Activated CD4-positive, alpha-beta T cell treated with anti-CD3 and anti-CD28 coated beads for 4 hours (primary cell): Measurements from ENCODE around the gene ANKRD24.
"Not testable (repeated sequence)": the region's sequence is repeated elsewhere in the genome, so short reads cannot be mapped to it uniquely, and the experiment has no call there.

Experiments
- DNase-seq, 2 donors: peaks; one replicate each; pipeline ENCODE4 v3.0.0-alpha.2; 2020

The ANKRD24 gene

DNA sequence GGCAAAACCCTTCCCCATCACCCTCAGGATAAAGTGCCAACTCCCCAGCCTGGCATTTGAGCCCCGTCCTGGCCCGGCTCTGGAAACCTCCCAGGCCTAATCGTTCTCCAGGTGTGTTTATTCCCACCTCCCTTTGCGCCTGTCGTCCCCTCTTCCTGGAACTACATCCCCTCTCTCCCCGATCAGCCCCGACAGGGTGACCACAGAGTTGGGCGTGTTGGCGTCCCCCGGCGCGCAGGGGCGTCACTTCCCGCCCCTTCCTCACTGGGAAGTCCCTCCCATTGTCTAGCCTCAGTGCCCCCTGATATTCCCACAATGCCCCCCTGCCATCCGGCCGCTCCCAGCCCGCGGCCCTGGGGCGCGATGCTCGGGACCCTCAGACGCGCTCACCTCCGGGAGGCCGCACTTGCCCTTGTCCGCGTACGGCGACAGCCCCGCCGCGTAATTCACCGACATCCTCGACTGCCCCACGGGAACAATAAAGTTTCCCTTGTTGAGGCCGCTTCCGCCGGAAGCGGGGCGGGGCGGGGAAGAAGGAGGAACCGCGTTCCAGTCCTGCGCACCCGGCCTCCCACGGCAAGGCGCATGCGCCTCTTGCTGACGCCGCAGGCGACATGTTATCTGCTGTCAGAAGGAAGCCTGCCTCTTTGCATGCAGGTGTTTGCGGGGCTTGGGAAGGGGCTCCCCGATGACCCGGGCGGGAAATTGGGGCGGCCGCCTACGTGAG is at the start of gene ANKRD24, which contains the start of gene SIRT6:
Gene ANKRD24, plus strand, starts transcription at position 606 of the 727 bp plus-strand sequence. CDS start 3,737 bp downstream, outside the sequence.
Gene SIRT6, minus strand, starts transcription at position 480 of the 727 bp plus-strand sequence. Its CDS starts 24 bp downstream, at position 456.
- peak; percentile 92 to 95 for DNase-seq

DNA sequence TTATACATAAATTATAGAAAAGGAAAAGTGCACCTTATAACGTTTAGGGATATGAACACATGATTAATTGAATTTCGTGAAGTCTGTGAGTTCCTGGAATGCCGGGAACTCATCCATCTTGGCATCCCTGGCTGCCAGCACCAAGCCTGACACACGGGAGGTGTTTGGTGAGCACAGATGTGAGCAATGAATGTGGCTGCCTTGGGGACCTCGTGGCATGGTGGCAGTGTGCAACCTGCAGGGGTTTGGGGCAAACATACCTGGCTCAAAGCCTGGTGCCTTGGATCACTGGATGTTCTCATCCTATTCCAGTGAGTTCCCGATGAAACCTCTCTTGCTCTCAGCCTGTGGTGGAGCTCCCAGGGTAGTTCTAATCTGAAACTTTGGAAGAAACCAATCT is 48.1 kb upstream of the ANKRD24 start:
- no peak for DNase-seq

DNA sequence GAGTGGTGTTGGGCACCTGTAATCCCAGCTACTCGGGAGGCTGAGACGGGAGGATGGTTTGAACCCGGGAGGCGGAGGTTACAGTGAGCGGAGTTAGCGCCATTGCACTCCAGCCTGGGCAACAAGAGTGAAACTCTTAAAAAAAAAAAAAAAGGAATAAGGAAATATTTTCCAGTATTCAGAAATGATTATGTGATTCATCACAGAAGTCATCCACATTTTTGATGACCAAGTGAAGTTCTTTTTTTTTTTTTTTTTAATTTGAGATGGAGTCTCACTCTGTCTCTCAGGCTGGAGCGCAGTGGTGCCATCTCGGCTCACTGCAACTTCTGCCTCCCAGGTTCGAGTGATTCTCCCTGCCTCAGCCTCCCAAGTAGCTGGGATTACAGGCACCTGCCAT is 47.1 kb upstream of the ANKRD24 start:
- not testable (repeated sequence) for DNase-seq

DNA sequence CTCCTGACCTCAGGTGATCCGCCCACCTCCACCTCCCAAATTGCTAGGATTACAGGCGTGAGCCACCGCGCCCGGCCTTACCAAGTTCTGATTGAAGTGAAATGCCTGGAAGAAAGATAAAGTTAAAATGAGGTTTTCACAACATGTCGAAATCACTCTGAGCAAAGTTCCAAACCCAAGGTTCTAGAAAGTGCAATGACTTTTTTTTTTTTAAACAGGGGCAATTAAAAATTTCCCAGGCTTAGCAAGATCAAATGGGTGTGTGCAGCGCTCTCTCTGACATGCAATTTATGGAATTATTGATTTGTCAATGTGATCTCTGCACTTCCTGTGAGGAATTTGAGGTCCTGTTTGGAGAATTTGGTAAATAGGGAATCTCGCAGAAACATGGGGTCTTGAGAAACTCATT is 45.8 kb upstream of the ANKRD24 start:
- no peak for DNase-seq

DNA sequence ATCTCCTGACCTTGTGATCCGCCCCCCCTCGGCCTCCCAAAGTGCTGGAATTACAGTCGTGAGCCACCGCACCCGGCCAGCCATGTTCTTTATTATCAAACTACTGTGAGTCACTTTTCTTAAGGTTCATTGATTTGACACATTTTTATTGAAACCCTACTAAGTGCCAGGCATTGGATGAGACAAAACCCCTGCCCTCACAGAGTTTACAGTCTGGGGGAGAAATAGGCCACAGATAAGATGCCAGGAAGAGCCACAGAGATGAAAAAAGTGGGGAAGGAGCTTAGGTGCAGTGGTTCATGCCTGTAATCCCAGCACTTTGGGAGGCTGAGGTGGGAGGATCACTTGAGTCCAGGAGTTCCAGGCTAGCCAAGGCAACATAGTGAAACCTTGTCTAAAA is 44.0 kb upstream of the ANKRD24 start:
- DNase-seq, result no peak

DNA sequence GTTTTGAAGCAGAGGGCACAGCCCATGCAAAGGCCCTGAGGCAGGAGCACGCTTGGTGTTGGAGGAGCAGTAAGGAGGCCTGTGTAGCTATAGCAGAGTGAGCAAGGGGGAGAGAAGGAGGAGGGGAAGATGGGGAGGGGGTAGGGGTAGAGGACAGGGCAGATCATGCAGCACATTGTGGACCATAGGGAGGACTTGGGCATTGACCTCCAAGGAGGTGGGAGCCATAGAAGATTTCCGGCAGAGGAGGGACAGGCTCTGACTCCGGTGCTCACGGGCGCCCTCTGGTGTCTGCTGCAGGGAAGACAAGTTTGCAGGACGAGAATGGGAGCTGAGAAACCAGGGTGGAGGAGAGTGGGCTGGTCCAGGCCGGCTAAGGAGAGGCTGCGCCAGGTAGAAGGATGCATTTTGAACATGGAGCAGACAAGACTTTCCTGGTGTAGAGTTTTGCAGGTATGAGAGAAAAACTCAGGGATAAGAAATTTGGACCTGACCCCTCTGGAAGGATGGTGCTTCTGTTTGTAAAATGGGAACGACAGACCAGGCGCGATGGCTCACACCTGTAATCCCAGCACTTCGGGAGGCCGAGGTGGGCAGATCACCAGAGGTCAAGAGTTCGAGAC is 42.8 kb upstream of the ANKRD24 start:
- peak; percentile 78 to 93 for DNase-seq

DNA sequence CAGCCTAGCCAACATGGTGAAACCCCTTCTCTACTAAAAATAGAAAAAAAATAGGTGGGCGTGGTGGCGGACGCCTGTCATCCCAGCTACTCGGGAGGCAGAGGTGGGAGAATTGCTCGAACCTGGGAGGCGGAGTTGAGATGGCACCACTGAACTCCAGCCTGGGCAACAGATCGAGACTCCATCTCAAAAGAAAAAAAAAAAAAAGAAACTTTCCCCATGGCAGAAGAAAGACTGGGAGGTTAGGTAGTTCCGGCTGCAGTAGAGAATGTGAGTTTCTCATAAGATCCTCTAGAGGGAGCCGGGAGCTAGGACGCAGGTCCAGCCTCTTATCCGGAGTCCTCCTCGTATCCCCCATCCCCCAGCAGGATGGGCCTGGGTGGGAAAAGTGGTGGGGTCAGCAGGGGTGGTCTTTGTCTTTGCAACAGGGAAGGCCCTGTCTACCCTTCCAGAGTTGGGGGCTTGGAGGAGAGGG is 42.2 kb upstream of the ANKRD24 start:
- peak in 1 of 2 donors; percentile 17 for DNase-seq

DNA sequence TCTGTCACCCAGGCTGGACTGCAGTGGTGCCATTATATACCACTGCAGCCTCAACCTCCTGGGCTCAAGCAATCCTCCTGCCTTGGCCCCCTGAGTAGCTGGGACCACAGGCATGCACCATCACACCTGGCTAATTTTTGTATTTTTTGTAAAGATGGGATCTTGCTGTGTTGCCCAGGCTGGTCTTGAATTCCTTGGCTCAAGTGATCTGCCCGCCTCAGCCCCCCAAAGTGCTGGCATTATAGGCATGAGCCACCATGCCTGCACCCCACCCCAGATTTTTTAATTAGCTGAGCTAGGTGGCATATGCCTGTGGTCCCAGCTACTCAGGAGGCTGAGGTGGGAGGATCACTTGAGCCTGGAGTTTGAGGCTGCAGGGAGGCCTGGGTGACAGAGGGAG is 39.6 kb upstream of the ANKRD24 start:
- DNase-seq, result not testable (repeated sequence)

DNA sequence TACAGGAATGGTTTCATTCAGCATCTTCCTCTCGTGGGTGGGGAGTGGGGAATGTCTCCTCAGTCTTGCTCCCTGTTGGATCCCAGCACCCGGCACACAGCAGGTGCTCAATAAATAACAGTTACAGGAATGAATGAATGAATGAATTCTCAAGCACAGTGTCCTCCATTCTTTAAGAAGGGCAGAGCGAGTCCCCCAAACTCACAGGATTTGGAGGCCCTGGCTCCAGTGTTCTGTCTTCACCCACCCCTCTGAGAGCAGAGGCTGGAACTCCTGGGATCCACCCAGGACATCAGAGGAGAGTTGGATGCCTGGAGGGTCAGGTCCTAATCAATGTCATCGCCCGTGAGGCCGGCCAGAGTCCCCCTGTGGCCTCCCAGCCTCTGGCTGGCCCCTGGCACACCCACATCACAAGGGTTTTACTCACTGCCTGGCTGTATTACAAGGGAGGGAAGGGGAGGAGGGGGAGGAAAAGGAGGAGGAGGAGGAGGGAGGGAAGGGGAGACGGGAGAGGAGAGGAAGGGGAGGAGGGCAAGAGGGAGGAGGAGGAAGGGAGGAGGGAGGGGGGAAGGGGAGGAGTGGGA is 37.7 kb upstream of the ANKRD24 start:
- DNase-seq, result no peak

DNA sequence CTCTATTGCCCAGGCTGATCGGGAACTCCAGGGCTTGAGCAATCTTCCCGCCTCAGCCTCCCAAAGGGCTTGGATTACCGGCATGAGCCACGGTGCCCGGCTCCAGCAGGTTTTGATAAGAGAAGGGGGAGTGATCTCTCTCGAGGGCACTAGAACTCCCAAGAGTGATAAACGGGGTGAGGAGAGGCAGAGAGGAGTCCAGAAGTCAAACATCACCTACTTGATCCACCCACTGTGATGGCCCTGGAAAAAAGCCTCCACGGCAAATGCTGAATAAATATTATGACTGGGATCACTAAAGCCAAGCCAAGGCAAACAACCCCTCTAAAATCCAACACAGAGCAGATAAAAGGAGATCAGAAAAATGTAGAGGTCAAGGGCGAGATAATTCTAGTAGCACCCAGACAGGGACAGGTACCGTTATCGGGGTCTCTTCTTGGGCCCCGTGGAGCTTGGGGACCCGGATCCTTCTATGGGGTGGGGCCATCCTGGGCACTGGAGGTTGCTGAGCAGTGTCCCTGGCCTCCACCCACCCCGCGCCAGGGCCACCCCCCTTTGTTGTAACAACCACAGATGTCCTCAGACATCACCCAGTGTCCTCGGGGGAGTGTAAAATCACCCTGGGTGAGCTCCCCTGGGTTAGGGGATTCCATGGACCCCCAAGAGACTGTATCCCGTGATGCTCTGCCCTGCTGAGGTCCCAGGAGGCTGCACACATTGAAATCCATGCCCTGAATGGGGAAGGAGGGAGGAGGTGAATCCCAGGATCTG is 32.8 kb upstream of the ANKRD24 start:
- no peak for DNase-seq

DNA sequence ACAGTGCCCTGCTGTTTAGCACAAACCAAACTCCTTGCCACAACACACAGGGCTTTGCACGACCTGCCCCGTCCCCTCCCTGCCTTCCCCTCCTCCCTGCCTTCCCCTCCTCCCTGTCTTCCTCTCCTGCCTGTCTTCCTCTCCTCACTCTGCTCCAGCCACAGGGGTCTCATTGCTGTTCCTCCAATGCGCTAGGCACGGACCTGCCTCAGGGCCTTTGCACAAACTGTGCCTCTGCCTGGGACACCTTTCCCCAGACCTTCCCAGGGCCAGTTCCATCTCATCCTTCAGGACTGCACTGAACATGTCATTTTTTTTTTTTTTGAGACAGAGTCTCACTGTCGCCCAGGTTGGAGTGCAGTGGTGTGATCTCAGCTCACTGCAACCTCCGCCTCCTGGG is 30.9 kb upstream of the ANKRD24 start:
- DNase-seq, result no peak

DNA sequence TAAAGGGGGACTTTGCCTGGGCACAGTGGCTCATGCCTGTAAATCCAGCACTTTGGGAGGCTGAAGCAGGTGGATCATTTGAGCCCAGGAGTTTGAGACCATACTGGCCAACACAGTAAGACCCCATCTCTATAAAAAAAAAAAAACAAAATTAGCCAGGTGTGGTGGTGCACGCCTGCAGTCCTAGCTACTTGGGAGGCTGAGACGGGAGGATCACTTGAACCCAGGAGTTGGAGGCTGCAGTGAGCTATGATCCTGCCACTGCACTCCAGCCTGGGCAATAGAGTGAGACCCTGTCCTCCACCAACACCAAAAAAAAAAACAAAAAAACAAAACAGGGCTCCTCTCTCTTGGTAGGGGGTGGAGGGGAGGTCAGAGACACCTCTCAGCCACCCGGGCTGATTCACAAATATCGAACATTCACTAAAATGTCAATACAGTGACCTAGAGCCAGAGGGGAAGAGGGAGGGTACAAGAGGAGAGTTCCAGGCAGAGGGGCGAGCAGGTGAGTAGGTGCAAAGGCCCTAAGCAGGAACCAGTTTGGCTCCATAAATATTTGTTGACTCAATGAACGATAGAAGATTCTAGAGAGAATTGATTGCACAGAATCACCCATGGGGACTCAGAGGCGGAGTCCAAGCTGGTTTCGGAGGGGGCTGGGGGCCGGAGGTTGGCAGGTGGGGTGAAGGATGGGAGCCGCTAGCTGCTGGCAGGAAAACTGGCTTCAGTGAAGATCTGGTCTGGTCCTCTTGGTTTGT is 30.1 kb upstream of the ANKRD24 start:
- no peak for DNase-seq

DNA sequence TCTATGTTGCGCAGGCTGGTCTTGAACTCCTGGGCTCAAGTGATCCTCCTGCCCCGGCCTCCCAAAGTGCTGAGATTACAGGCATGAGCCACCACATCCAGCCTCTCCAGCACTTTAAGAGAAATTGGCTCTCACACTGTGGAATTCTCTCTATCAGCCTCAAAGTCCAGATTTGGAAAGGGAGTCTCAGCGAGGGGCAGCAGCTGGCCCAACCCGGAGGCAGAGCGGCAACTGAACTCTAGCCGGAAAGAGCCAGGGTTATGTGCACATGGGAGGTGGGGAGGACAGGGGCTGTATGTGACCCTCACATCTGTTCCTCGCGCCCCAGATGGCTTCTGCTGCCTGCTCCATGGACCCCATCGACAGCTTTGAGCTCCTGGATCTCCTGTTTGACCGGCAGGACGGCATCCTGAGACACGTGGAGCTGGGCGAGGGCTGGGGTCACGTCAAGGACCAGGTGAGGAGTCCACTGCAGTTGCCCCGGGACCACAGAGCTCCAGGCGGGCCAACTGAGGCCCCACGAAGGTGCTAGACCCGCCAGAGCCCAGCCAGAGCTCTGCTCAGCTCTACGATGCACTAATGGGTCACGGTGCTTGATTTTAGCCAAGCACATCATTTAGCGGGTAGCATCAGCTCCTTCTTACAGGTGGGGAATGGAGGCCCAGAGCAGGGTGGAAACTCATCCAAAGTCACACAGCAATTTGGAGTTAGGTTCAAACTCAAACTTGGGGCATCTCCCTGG is 27.7 kb upstream of the ANKRD24 start:
- no peak for DNase-seq

DNA sequence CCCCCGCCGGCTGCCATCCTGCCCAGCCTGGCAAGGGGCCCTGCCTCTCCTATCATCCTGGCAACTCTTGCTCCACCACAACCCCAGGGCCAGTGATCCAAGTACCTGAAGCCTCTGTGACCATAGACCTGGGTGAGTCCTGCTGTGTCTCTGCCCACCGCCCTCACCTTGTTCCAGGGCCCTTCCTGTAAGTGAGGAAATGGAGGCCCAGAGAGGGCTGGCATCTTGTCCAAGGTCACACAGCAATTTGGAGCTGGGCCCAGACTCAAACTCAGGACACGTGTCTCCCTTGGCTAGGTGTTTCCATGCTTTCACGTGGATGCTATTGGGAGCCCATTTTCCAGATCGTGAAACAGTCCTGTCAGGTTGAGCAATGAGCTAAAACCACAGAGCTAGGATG is 25.3 kb upstream of the ANKRD24 start:
- DNase-seq, result no peak

DNA sequence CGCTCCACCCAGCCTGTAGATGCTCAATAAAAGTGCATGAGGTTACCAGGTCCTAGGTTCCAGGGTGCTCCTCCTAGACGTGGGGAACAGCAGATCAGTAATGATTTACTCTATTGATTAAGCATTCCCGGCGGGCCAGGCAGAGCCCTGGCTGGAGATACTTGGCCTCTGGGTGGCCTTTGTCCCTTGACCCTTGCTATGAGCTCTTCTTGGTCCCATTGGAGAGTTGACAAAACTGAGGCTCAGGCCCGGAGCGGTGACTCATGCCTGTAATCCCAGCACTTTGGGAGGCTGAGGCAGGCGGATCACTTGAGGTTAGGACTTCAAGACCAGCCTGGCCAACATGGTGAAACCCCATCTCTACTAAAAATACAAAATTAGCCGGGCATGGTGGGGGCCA is 24.5 kb upstream of the ANKRD24 start:
- not testable (repeated sequence) for DNase-seq

DNA sequence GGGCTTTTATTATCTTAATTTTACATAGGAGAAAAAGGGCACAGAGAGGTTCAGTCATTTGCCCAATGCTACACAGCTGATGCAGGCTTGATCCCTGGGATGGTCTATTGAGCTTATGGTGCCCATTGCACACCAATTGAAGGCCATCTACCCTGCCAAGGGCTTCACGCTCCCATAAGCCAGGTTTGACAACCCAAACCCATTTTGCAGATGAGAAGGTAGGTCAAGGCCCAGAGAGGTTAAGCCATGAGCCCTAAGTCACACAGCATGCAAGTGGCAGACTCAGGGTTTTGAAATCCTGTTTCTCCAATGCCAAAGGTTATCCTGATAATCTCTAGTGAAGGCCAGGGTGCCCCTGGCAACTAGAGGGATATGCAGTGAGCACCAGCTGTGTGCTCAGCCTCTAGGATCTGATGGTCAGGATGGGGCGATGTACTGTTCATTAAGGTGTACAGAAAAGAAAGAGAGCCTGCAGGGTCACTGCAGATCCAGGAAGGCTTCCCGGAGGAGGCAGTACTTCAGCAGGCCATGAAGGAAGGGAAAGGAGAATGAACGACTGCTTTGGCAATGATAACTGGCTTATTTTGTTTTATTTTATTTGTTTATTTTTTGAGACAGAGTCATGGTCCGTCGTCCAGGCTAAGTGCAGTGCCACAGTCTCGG is 20.9 kb upstream of the ANKRD24 start:
- no peak for DNase-seq

DNA sequence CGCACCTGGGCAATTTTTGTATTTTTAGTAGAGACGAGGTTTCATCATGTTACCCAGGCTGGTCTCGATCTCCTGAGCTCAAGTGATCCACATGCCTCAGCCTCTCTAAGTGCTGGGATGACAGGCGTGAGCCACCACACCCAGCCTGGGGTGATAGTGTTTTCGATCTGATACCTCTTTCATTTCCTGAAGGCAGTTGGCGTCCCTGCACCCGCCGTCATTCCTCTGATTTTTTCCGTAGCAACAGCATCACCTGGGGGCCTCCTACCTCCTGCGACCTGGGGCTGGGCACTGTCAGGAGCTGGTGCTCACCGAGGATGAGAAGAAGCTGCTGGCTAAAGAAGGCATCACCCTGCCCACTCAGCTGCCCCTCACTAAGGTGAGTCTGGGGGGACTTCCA is 18.2 kb upstream of the ANKRD24 start:
- no peak for DNase-seq

DNA sequence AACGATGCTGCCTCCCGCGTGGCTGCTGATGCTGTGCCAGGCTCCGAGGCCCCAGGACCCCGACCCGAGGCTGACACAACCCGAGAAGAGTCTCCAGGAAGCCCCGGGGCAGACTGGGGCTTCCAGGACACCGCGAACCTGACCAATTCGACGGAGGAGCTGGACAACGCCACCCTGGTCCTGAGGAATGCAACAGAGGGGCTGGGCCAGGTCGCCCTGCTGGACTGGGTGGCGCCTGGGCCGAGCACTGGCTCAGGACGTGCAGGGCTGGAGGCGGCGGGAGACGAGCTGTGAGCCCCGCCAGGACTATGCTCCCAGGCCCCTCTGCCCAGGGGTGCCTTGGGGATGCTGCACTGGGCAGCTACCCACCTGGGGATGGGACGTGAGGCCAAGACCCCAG is 10.8 kb upstream of the ANKRD24 start:
- no peak for DNase-seq

DNA sequence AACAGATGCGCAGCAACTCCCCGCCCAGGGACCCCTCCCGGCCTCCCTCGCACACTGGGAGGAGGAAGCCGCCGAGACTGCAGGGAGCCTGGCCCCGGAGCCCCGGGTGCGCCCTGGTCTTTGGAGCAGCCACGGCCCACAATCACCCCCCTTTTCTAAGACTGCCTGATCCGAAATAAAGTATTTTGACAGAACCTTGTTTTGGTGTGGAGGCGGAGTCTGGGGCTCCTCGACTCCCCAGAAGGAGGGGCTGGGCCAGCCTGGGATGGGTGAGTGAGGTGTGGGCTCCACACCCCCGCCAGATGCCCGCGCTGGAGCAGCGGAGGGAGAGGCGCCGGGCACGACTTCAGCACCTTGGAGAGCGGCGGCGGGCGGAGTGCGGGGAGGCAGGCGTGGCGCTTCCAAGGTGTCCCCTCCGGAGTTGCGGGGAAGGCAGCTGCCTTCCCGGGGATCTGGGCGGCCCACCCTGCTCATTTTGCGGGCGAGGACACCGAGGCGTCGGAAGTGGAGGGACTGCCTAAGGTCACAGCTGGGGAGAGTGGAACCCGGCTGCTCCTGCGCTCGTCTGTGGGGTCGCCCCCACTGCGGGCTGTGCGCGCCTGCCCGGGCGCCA is 9.5 kb upstream of the ANKRD24 start:
- DNase-seq, result peak; percentile 55 to 57

DNA sequence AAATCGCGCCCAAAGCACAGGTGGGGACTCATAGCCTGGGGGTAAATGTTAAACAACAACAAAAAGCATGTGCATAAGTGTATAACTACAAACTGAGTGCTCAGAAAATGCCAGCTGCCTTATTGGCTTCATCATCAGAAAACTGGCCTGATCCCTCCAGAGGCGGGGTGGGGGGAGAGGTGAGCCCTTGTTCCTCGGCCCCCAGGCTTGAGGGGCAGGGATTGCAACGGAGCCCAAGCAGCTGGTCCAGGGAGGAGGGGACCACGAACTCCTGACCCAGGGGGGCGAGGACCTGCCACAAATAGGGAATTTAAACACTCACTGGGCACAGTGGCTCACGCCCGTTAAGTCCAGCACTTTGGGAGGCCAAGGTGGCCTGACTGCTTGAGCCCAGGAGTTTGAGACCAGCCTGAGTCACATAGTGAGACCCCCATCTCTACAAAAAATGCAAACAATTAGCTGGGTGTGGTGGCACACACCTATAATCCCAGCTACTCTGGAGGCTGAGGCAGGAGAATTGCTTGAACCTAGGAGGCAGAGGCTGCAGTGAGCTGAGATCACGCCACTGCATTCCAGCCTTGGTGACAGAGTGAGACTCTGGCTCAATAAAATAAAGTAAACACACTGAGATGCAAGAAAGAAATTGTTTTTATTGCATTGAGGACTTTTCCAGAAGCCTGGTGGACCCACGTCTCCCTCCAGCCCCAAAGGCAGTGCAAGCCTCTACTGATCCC is 8.8 kb upstream of the ANKRD24 start:
- DNase-seq, result no peak
